ENCODE results near the gene STX18.

DNA sequence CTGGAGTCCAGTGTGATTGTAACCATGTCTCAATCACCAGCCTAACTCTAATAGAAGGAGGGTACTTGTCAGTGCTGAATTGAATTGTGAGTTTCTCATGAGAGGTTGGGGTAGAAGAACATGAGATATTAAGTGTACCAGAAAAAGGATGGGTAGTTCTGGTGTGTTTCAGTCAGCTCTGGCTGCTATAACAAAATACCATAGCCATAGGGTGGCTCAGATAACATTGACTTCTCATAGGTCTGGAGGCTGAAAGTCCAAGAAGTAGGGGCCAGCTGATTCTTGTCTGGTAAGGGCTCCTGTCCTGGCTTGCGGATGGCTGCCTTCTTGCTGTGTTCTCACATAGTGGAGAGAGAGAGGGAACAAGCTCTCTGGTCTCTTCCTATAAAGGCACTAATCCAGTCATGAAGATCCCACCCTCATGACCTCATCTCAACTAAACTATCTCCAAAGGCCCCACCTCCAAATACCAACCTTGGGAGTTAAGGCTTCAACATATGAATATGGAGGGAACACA, 35.6 kb upstream of the STX18 start:
- no peak for TF ChIP-seq POLR2A (IDR thresholded peaks at IDR 0.05)
- TF ChIP-seq, protein P1, sequence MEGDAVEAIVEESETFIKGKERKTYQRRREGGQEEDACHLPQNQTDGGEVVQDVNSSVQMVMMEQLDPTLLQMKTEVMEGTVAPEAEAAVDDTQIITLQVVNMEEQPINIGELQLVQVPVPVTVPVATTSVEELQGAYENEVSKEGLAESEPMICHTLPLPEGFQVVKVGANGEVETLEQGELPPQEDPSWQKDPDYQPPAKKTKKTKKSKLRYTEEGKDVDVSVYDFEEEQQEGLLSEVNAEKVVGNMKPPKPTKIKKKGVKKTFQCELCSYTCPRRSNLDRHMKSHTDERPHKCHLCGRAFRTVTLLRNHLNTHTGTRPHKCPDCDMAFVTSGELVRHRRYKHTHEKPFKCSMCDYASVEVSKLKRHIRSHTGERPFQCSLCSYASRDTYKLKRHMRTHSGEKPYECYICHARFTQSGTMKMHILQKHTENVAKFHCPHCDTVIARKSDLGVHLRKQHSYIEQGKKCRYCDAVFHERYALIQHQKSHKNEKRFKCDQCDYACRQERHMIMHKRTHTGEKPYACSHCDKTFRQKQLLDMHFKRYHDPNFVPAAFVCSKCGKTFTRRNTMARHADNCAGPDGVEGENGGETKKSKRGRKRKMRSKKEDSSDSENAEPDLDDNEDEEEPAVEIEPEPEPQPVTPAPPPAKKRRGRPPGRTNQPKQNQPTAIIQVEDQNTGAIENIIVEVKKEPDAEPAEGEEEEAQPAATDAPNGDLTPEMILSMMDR (IDR thresholded peaks at IDR 0.05 in 4 of 5, conservative IDR thresholded peaks at IDR 0.05 in 1 of 5): no peak
